Right lobe of liver (tissue), 6 donors: ENCODE measurements around the gene BMP5. TPM values are rescaled to one million over a fixed set of nuclear protein-coding genes. Genes with fewer than 3 reads are reported as not detected.
"Not testable (repeated sequence)": the region's sequence is repeated elsewhere in the genome, so short reads cannot be mapped to it uniquely, and the experiment has no call there.

ENCODE experiments used
- ATAC-seq, 4 donors: fragments of 200-7000 bp; cut with Tn5 transposase; one replicate each; pipeline ENCODE4 v1.9.1; 2020; ENCODE audit warnings: mild to moderate bottlenecking in 4 of 4, moderate library complexity in 4 of 4
- DNase-seq, 3 donors: peaks; one replicate each; pipeline ENCODE4 v3.0.0-alpha.2; 2020
- H3K27ac ChIP-seq, 3 donors: fragments of 200-600 bp; one replicate each; pipeline ENCODE4 v1.8.0; 2022
- H3K27me3 ChIP-seq, 2 donors: fragments of 200-600 bp; one replicate each; pipeline ENCODE4 v1.8.0; 2022
- H3K36me3 ChIP-seq, 4 donors: fragments of 200-600 bp; sonication (generic) in 1 of 4; one replicate each; pipeline versions ENCODE4 v1.5.1 to v1.8.0; 2017 to 2022; ENCODE audit warnings: control low read depth in 1 of 4
- H3K4me1 ChIP-seq, 4 donors: fragments of 200-600 bp; sonication (generic) in 1 of 4; one replicate each; pipeline versions ENCODE4 v1.5.1 to v1.8.0; 2017 to 2022; ENCODE audit warnings: control low read depth in 1 of 4
- H3K4me3 ChIP-seq, 3 donors: fragments of 200-600 bp; one replicate each; pipeline ENCODE4 v1.8.0; 2022
- H3K9me3 ChIP-seq, 4 donors: fragments of 200-600 bp; sonication (generic) in 1 of 4; one replicate each; pipeline versions ENCODE4 v1.5.1 to v1.8.0; 2017 to 2022; ENCODE audit warnings: control low read depth in 1 of 4
- CTCF ChIP-seq, 4 donors: fragments of 200-600 bp in 3 of 4; fragments of 450-650 bp in 1 of 4; IDR thresholded peaks; one replicate each; pipeline versions ENCODE4 v1.5.1 to v1.8.0; 2016 to 2022; ENCODE audit warnings: antibody characterized with exemption in 4 of 4, mild to moderate bottlenecking in 2 of 4
- POLR2A ChIP-seq: fragments of 450-650 bp; IDR thresholded peaks from one replicate; pipeline ENCODE4 v1.6.1; 2017; ENCODE audit warnings: antibody characterized with exemption, mild to moderate bottlenecking
- WGBS: methylation state at CpG from one replicate; pipeline ENCODE4 v1.1.6; 2018; ENCODE audit warnings: low coverage, low lambda C conversion rate; ENCODE audit not compliant: insufficient coverage; ENCODE audit errors: missing lambda C conversion rate; 5-methylcytosine and 5-hydroxymethylcytosine counted together
- intact Hi-C, 2 donors: fragments of 100-400 bp; cut with DNase I; formaldehyde crosslinking; loops; one replicate each; pipeline versions ENCODE4 v1.11.2 to v1.14.1; 2022
- total RNA-seq, 6 experiments: library from RNA; depleted of rRNA in 2 of 6; stranded (reverse); fragments of >200 nt in 2 of 6; fragmentation: NEBNext Ultra II Directional in 3 of 6; extraction: Animal tissue kit (Norgen Biotek cat#: 25700) in 3 of 6; gene quantifications; one replicate each; pipeline versions ENCODE4 v1.1.0 to v1.2.4, GENCODE V29; 2016 to 2023
- donor health status: DM: no; HTN: yes; CAD: no.
- donor health status: DM: no; HTN: no; CAD: no.
- donor health status: DM: no; HTN: no; CAD: no.
- donor health status: DM: no; HTN: yes; CAD: no.
- donor health status: DM: no; HTN: yes; CAD: no.

Gene BMP5
- total RNA-seq, 6 experiments from 2014 or later, result 0.18 to 0.95 (median 0.49) TPM

DNA sequence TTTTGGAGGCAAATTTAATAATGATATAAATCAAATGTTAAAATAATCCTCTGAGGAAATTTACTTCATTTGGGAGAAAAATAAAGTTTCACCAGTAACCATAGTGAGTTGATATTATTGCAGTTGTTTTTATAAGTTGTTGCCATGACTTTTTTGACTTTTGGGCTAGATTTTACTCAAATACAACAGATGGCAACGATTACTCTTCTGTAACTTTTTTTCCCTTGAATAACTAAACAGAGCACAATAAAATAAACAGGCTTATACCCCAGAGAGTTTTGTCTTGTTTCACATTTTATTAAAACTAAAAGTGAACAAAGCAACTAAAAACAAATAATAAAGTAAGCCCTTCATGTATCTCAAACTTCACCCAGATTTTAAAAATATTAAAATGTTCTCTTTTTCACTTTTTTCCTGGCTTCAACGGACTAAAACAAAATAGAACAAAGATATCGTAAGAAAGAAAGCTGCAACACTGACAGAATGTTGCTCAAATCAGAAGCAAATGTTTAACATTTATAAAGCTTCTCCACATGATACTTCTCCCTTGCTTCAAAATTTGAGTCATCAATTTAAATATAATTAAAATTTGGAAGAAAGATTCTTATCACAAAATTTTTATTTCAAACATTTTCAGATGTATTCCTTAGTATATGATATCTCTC is 42.5 kb upstream of the BMP5 start:
- Histone ChIP-seq H3K27ac (no peak overlapping the region), H3K4me3 (no peak overlapping the region), H3K4me1 (no peaks in the 10 kb centered on the region), H3K9me3 (peaks cover 0 to 4% (median 0%) of the 10 kb centered on the region in 4 donors), H3K36me3 (no peaks in the 10 kb centered on the region), H3K27me3 (no peaks in the 10 kb centered on the region)
- DNase-seq, result no peak
- intact Hi-C loops, result no loop called here
- WGBS, result 27% methylated on average over 3 of the region's 3 CpGs
- no peak for ATAC-seq
- no peak for TF ChIP-seq CTCF (IDR thresholded peaks at IDR 0.05)
- no peak for TF ChIP-seq POLR2A

- intact Hi-C loops, result no loop called here
- Histone ChIP-seq H3K4me3 (no peak overlapping the region), H3K36me3 (no peaks in the 10 kb centered on the region), H3K4me1 (no peaks in the 10 kb centered on the region), H3K27ac (no peak overlapping the region), H3K9me3 (no peaks in the 10 kb centered on the region), H3K27me3 (no peaks in the 10 kb centered on the region)
- no peak for TF ChIP-seq CTCF (IDR thresholded peaks at IDR 0.05)
- 60% methylated on average over 2 of the region's 2 CpGs for WGBS
- ATAC-seq (no peak), DNase-seq (no peak)
These were observed 40.8 kb upstream of the BMP5 start for GRCh38 chr6:55916188-55916587.

DNA sequence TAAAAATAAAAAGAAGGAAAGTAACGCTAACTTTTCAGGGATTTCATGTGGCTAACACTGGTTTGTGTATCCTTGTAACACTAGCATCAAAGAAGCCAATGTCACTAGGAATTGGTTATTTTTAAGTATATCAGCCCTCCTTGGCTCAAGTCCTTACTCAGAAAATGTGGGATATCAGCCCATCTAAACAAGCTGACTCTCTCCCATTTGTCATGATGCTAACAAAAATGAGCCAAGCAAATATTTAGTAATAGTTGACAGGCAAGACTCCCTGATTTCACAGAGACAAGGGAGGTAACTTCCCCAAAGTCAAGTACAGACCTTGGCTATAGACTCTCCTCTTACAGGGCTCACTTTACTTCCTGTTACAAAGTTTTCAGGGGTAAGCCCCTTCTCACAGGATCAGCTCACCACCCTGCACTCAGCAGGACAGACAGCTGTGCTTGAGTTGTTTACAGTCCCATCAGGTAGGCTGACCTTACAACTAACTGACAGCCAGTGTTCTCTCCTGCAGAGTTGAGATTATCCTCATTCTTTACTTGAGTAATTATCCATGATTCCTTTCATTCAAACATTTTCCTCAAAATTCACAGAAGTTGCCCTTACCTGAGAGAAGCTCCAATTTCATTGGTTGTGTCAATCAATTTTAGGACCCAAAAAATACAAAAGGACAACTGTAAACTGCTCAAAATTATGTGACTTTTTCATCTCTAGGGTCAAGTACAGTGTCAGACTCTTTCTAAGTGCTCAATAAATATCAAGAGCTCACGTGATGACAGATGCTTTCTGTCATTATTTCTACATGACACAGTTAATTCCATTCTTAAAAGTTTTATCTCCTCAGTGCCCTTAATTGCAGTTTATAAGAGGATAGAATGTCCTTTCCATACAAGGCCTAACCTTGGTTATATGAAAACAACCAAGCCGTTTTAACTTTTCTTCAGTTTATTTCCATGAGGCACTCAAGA is 38.1 kb upstream of the BMP5 start:
- no peak for ATAC-seq
- 34% methylated on average over 3 of the region's 3 CpGs for WGBS
- no peak overlapping the region for H3K27ac ChIP-seq

GRCh38 chr6:55910466-55910865 is 35.1 kb upstream of the BMP5 start:
- H3K9me3 ChIP-seq, DNase-seq, ATAC-seq, H3K27me3 ChIP-seq, H3K4me1 ChIP-seq, H3K4me3 ChIP-seq, intact Hi-C loops, H3K36me3 ChIP-seq, H3K27ac ChIP-seq: not testable (repeated sequence)
- no CpG with 5 or more reads among the region's 28 CpGs for WGBS

More for the DNA sequence above, 38.1 kb upstream of the BMP5 start:
- TF ChIP-seq CTCF (IDR thresholded peaks at IDR 0.05) (no peak), POLR2A (no peak)
- H3K4me3 ChIP-seq, result no peak overlapping the region
- H3K9me3 ChIP-seq, result no peaks in the 10 kb centered on the region
- intact Hi-C loops, result no loop called here
- H3K4me1 ChIP-seq, result no peaks in the 10 kb centered on the region
- no peaks in the 10 kb centered on the region for H3K36me3 ChIP-seq
- DNase-seq, result no peak
- no peaks in the 10 kb centered on the region for H3K27me3 ChIP-seq

GRCh38 chr6:55909911-55910310 is 34.5 kb upstream of the BMP5 start:
- H3K27me3 ChIP-seq, result not testable (repeated sequence)

More at GRCh38 chr6:55909911-55910310, 34.5 kb upstream of the BMP5 start:
- DNase-seq, H3K4me3 ChIP-seq, H3K9me3 ChIP-seq, ATAC-seq, H3K27ac ChIP-seq, H3K36me3 ChIP-seq, H3K4me1 ChIP-seq, intact Hi-C loops: not testable (repeated sequence)
- WGBS, result no CpG with 5 or more reads among the region's 26 CpGs
